Parathyroid adenoma (tissue), 2 donors: Measurements from ENCODE around the gene CHST15.

Experiments used
- H2AFZ ChIP-seq: fragments of 300-600 bp; sonication (generic); one replicate; pipeline ENCODE4 v1.7.0; 2017; ENCODE audit warnings: antibody characterized with exemption, mild to moderate bottlenecking
- H3K27ac ChIP-seq: fragments of 300-600 bp; sonication (generic); one replicate; pipeline ENCODE4 v1.7.0; 2017
- H3K27me3 ChIP-seq: fragments of 300-600 bp; sonication (generic); one replicate; pipeline ENCODE4 v1.7.0; 2017; ENCODE audit warnings: low read length; ENCODE audit not compliant: control insufficient read depth, insufficient read depth
- H3K36me3 ChIP-seq: fragments of 300-600 bp; sonication (generic); one replicate; pipeline ENCODE4 v1.7.0; 2017; ENCODE audit warnings: low read length; ENCODE audit not compliant: control insufficient read depth, insufficient read depth
- H3K4me1 ChIP-seq: fragments of 300-600 bp; sonication (generic); one replicate; pipeline ENCODE4 v1.7.0; 2017; ENCODE audit warnings: control low read depth
- H3K4me2 ChIP-seq: fragments of 300-600 bp; sonication (generic); one replicate; pipeline ENCODE4 v1.7.0; 2017; ENCODE audit warnings: low read length
- H3K4me3 ChIP-seq: fragments of 300-600 bp; sonication (generic); one replicate; pipeline ENCODE4 v1.7.0; 2017; ENCODE audit warnings: low read depth, low read length
- H3K79me2 ChIP-seq: fragments of 300-600 bp; sonication (generic); one replicate; pipeline ENCODE4 v1.7.0; 2017; ENCODE audit warnings: control low read depth
- H3K9ac ChIP-seq: fragments of 300-600 bp; sonication (generic); one replicate; pipeline ENCODE4 v1.7.0; 2017; ENCODE audit warnings: mild to moderate bottlenecking
- H3K9me3 ChIP-seq: fragments of 300-600 bp; sonication (generic); one replicate; pipeline ENCODE4 v1.7.0; 2017; ENCODE audit warnings: low read length; ENCODE audit not compliant: control insufficient read depth
- TF ChIP-seq, protein P1 (sequence below): fragments of 300-600 bp; sonication (generic); IDR thresholded peaks from one replicate; pipeline ENCODE4 v1.7.0; 2017; ENCODE audit warnings: antibody characterized with exemption, mild to moderate bottlenecking
- donor health status: primary hyperparathyroidism.

Gene CHST15

DNA sequence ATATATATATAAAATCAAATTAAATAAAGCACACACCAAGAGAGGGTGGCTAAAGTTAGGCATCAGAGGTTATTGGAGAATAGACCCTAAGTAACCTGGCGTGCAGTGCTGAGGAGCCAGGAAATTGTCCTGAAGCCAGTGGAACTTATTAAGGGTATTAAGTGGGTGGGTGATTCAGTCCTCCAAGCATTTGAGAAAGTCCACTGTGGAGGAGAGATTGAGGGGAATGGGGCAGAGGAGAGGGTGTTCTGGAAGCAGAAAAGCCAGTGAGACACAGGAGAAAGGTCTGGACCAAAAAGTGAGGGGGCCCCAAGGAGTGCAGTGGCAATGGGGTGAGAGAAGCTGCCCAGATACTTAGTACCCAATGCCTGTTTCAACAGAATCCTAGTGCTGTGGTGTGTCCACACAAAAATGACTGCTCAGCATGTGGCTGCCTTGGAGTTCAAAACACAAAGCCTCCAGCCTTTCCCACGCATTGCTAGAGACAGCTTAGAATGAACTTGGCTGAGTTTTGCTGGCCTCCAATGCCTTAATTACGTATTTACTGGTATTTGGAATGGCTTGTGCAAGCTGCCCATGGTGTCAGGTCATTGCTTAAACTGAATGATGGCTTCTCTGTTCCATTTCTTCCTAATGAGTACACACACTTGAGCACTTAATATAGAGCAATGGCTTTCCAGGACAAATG lies 44.9 kb upstream of the CHST15 start:
- H3K9ac ChIP-seq = no peak overlapping the region
- H3K4me2 ChIP-seq = no peak overlapping the region
- H3K79me2 ChIP-seq = no peaks in the 10 kb centered on the region
- TF ChIP-seq, protein P1, sequence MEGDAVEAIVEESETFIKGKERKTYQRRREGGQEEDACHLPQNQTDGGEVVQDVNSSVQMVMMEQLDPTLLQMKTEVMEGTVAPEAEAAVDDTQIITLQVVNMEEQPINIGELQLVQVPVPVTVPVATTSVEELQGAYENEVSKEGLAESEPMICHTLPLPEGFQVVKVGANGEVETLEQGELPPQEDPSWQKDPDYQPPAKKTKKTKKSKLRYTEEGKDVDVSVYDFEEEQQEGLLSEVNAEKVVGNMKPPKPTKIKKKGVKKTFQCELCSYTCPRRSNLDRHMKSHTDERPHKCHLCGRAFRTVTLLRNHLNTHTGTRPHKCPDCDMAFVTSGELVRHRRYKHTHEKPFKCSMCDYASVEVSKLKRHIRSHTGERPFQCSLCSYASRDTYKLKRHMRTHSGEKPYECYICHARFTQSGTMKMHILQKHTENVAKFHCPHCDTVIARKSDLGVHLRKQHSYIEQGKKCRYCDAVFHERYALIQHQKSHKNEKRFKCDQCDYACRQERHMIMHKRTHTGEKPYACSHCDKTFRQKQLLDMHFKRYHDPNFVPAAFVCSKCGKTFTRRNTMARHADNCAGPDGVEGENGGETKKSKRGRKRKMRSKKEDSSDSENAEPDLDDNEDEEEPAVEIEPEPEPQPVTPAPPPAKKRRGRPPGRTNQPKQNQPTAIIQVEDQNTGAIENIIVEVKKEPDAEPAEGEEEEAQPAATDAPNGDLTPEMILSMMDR = no peak
- no peaks in the 10 kb centered on the region for H3K9me3 ChIP-seq
- H2AFZ ChIP-seq = no peak overlapping the region
- H3K27ac ChIP-seq = no peak overlapping the region
- no peaks in the 10 kb centered on the region for H3K4me1 ChIP-seq
- no peaks in the 10 kb centered on the region for H3K36me3 ChIP-seq
- no peak overlapping the region for H3K4me3 ChIP-seq
- peaks cover 4% of the 10 kb centered on the region for H3K27me3 ChIP-seq

DNA sequence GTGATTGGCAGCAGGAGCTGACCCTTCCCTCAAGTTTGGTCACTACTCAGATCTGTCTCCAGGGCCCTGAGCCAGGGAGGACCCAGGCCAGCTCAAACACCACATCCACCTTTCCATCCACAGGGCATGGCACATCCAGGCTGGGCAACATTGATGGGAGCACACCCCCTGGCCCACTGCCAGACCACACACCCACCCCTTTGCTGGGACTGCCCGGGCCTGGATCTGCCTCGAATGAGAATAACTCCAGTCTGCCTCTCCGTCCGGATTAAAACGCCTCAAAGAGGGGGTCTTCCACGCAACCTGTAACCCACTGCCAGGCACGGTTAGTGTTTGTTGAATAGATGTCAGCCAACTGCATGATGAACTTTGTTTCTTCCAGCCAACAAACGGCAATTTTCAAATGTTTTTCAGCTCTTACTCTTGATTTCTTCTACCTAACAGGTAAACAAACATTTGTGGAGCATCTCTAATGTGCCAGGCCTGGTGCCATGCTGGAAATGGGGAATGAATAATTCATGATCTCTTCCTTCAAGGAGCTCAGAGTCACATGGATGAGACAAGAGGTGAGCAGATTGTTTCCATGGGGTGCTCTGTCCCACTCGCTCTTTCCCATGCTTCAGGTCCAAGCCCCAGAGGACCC lies 41.0 kb upstream of the CHST15 start:
- H3K9me3 ChIP-seq = no peaks in the 10 kb centered on the region
- no peaks in the 10 kb centered on the region for H3K4me1 ChIP-seq
- no peak overlapping the region for H3K4me2 ChIP-seq
- peaks cover 4% of the 10 kb centered on the region for H3K27me3 ChIP-seq
- H3K4me3 ChIP-seq = no peak overlapping the region
- TF ChIP-seq, protein P1 = no peak
- no peak overlapping the region for H2AFZ ChIP-seq
- no peaks in the 10 kb centered on the region for H3K36me3 ChIP-seq
- no peaks in the 10 kb centered on the region for H3K79me2 ChIP-seq
- H3K9ac ChIP-seq = no peak overlapping the region
- H3K27ac ChIP-seq = no peak overlapping the region

DNA sequence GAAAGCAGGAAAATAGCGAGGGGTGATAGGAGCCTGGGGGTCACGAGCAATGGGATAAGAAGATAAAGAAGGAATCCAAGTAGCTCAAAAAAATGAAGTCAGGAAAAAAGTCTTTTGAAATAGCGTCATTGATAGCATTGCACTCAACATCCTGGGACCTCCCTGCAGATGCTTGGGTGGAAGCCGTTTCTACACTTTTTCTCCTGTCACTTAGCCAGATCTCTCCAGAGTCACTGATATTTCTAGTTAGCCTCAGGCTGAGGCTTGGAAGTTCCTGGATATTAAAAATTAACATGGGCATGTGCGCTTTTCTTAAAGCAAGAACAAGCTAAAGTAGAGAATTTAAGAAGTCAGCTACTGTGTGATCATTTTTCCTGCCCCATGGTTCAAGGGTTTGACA lies 39.5 kb upstream of the CHST15 start:
- Histone ChIP-seq H3K4me3 (no peak overlapping the region), H3K27me3 (peaks cover 4% of the 10 kb centered on the region), H2AFZ (no peak overlapping the region), H3K79me2 (no peaks in the 10 kb centered on the region), H3K36me3 (no peaks in the 10 kb centered on the region), H3K4me2 (no peak overlapping the region), H3K4me1 (no peaks in the 10 kb centered on the region), H3K9me3 (no peaks in the 10 kb centered on the region), H3K9ac (no peak overlapping the region), H3K27ac (no peak overlapping the region)
- TF ChIP-seq, protein P1 = no peak

DNA sequence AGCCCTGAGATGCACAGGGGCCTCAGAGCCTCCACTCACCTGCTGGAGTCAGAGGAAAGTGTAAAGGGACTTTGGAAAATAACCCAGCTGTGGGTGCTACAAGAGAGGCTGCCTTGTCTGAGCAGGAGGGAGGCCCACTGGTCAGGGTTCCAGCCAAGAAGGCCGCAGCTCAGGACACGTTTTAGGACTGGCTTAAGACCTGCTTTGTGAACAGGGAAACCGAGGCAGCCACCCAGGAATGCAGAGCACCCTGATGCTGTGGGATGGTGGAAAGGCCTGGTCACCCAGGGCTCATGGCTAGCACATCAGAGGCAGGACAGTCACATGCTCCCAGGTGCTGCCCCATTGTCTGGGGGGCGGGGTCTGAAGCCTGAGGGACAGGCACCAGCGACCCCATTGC lies 38.9 kb upstream of the CHST15 start:
- TF ChIP-seq, protein P1 = no peak
- Histone ChIP-seq H3K4me2 (no peak overlapping the region), H2AFZ (no peak overlapping the region), H3K4me3 (no peak overlapping the region), H3K27ac (no peak overlapping the region), H3K9ac (no peak overlapping the region), H3K9me3 (no peaks in the 10 kb centered on the region), H3K79me2 (no peaks in the 10 kb centered on the region), H3K4me1 (no peaks in the 10 kb centered on the region), H3K27me3 (peaks cover 4% of the 10 kb centered on the region), H3K36me3 (no peaks in the 10 kb centered on the region)

DNA sequence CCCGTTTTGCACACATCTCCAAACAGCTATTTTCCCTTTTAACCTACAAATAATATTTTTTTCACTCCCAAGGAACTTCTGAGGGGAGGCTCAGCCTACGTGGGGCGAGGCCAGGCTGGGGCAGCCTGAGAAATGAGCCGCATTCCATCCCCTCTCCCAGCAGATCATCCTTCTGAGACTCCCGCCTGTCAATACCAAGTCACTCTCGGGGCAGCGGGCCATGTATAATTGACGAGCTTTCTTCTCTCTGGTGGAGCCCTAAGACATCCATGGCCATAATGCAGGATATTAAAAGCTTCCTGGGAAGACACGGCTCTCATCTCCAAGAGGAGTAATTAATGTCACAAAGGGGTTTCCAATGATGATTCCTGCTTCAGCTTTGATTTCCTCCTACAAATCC lies 37.8 kb upstream of the CHST15 start:
- no peak overlapping the region for H3K9ac ChIP-seq
- peaks cover 4% of the 10 kb centered on the region for H3K27me3 ChIP-seq
- no peak overlapping the region for H3K4me3 ChIP-seq
- H3K36me3 ChIP-seq = no peaks in the 10 kb centered on the region
- TF ChIP-seq, protein P1 = no peak
- no peak overlapping the region for H2AFZ ChIP-seq
- no peaks in the 10 kb centered on the region for H3K4me1 ChIP-seq
- no peaks in the 10 kb centered on the region for H3K9me3 ChIP-seq
- no peak overlapping the region for H3K4me2 ChIP-seq
- no peaks in the 10 kb centered on the region for H3K79me2 ChIP-seq
- H3K27ac ChIP-seq = no peak overlapping the region
